ENCODE data around the gene HLA-DPA1. TPM values are rescaled to one million over a fixed set of nuclear protein-coding genes. Genes with fewer than 3 reads are reported as not detected.
A peak's percentile ranks its signal among the peaks of the same experiment; 100 is the strongest.

The HLA-DPA1 gene
- total and polyA plus RNA-seq, 10 of the 15 experiments (the other 5 are each of a cell fraction or from before 2014, with no cell fraction given) = 508 to 1,640 (median 829) TPM

DNA sequence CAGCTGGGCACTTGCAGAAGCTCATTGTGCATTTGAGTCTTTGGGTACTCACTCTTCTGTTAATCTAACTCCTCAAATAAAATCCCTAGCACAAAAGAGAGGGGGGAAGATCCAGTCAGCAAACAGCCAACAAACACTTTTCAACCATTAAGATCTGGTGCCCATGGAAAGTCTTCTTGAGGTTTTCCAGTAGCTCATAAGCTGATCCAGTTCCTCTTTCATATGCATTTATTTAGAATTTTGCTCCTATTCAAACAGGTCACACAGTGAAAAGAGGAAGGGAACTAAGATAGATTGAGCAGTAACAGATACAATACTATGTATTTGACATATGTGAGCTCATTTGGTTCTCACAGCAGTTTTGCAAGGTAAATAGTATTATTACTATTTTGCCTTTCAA, 41.0 kb upstream of the HLA-DPA1 start:
- ChIA-PET RAD21 (ENCODE audit: unreplicated experiment) (interaction anchor here (0.8 to 1.7 kb wide), 20 partner anchors 11 to 134 kb away, joined by 3 to 17 read pairs (median 5); partner anchors contain the start of genes HLA-DPA1 and HLA-DPB1), SMC1A (ENCODE audit: uncharacterized antibody, unreplicated experiment) (interaction anchor here (0.6 to 8.9 kb wide), 24 partner anchors 12 to 246 kb away, joined by 3 to 139 read pairs (median 4); partner anchors contain the start of genes HLA-DOA and HLA-DPB1), CTCF (interaction anchor here (0.8 to 8.9 kb wide), 21 partner anchors 16 to 275 kb away, joined by 3 to 184 read pairs (median 3); no protein-coding TSS in a partner anchor), POLR2A (interaction anchor here (0.7 to 3.5 kb wide), 23 partner anchors 9 to 143 kb away, joined by 3 to 63 read pairs (median 3); partner anchors contain the start of genes HLA-DOA, HLA-DPA1 and HLA-DPB1)
- Histone ChIP-seq H3K27ac (ENCODE audit: control insufficient read depth, insufficient read depth) (peak overlapping the region; percentile 69), H2AFZ (ENCODE audit: control insufficient read depth, low read depth, low read length) (peak overlapping the region; percentile 36), H3K36me3 (ENCODE audit: control insufficient read depth in 2 of 2, insufficient read depth in 2 of 2, low read length in 1 of 2) (no peaks in the 10 kb centered on the region), H4K20me1 (ENCODE audit: control insufficient read depth, insufficient read depth) (no peaks in the 10 kb centered on the region), H3K4me2 (ENCODE audit: control insufficient read depth, insufficient read depth) (peak overlapping the region; percentile 68), H3K79me2 (ENCODE audit: control insufficient read depth, insufficient read depth, low read length) (no peaks in the 10 kb centered on the region), H3K9me3 (replicated peaks; ENCODE audit: control insufficient read depth, insufficient read depth, low read length) (no peaks in the 10 kb centered on the region; the same call in 2 of the 3 replicates), H3K4me1 (ENCODE audit: control insufficient read depth, insufficient read depth, low read length) (peaks cover 50% of the 10 kb centered on the region), H3K9ac (ENCODE audit: control insufficient read depth, insufficient read depth, low read length) (peak overlapping the region; percentile 36; the same call in 1 of the 2 replicates), H3K4me3 (peak overlapping the region; percentile 38; the same call in 1 of the 2 replicates), H3K27me3 (replicated peaks in 1 of 2; ENCODE audit: control insufficient read depth in 2 of 2, insufficient read depth in 2 of 2, low read length in 1 of 2) (peaks cover 0 to 2% of the 10 kb centered on the region in 2 experiments; a peak in 2 of 4 replicates)
- peak; percentile 51 for DNase-seq (ENCODE audit: low read depth, low spot score)
- no TSS peak for BruUV-seq (replicated peaks)
- intact Hi-C loops (cut with micrococcal nuclease; ENCODE audit: unreplicated experiment) (no loop called here), in situ Hi-C loops (cut with MboI) (no loop called here)
- peak; percentile 52 for FAIRE-seq
- peak; percentile 60 for ATAC-seq
- TF ChIP-seq POU2F2 (IDR thresholded peaks at IDR 0.05; ENCODE audit: borderline replicate concordance, low read depth, low read length) (peak; percentile 68; the same call in 1 of the 3 replicates), DPF2 (IDR thresholded peaks at IDR 0.05) (peak; percentile 54; the same call in 1 of the 2 replicates), EP300 (IDR thresholded peaks at IDR 0.05; ENCODE audit: borderline replicate concordance in 1 of 2, control insufficient read depth in 1 of 2, low read depth in 2 of 2, low read length in 2 of 2) (0 out of 4 replicates have a peak, but pooled peaks have one; percentile 24 to 32), EED (IDR thresholded peaks at IDR 0.05; ENCODE audit: low read depth) (peak; percentile 56; the same call in 1 of the 2 replicates), IKZF2 (IDR thresholded peaks at IDR 0.05) (peak; percentile 85 to 87), RUNX3 (IDR thresholded peaks at IDR 0.05; ENCODE audit: low read length) (peak; percentile 80), SPI1 (IDR thresholded peaks at IDR 0.05; ENCODE audit: borderline replicate concordance, insufficient read depth, low read depth, low read length) (peak; percentile 96), MEF2B (IDR thresholded peaks at IDR 0.05; ENCODE audit: partially characterized antibody, poor library complexity, severe bottlenecking) (peak; percentile 62), WRNIP1 (IDR thresholded peaks at IDR 0.05; ENCODE audit: borderline replicate concordance, low read depth, low read length) (no peak), TCF3 (IDR thresholded peaks at IDR 0.05; ENCODE audit: borderline replicate concordance, insufficient read depth, low read depth, low read length) (no peak), ATF7 (IDR thresholded peaks at IDR 0.05; ENCODE audit: low read depth) (peak; percentile 52), BCL11A (IDR thresholded peaks at IDR 0.05; ENCODE audit: low read depth, low read length) (peak; percentile 22; the same call in 1 of the 2 replicates), CREB1 (IDR thresholded peaks at IDR 0.05; ENCODE audit: low read depth) (no peak), IKZF1 (conservative IDR thresholded peaks at IDR 0.05) (peak; percentile 73)
- TF ChIP-seq, protein P1, sequence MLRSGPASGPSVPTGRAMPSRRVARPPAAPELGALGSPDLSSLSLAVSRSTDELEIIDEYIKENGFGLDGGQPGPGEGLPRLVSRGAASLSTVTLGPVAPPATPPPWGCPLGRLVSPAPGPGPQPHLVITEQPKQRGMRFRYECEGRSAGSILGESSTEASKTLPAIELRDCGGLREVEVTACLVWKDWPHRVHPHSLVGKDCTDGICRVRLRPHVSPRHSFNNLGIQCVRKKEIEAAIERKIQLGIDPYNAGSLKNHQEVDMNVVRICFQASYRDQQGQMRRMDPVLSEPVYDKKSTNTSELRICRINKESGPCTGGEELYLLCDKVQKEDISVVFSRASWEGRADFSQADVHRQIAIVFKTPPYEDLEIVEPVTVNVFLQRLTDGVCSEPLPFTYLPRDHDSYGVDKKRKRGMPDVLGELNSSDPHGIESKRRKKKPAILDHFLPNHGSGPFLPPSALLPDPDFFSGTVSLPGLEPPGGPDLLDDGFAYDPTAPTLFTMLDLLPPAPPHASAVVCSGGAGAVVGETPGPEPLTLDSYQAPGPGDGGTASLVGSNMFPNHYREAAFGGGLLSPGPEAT (IDR thresholded peaks at IDR 0.05; ENCODE audit: low read depth) = peak; percentile 67
- TF ChIP-seq, protein P2, sequence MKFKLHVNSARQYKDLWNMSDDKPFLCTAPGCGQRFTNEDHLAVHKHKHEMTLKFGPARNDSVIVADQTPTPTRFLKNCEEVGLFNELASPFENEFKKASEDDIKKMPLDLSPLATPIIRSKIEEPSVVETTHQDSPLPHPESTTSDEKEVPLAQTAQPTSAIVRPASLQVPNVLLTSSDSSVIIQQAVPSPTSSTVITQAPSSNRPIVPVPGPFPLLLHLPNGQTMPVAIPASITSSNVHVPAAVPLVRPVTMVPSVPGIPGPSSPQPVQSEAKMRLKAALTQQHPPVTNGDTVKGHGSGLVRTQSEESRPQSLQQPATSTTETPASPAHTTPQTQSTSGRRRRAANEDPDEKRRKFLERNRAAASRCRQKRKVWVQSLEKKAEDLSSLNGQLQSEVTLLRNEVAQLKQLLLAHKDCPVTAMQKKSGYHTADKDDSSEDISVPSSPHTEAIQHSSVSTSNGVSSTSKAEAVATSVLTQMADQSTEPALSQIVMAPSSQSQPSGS (IDR thresholded peaks at IDR 0.05; ENCODE audit: low read length) = peak; percentile 72
- TF ChIP-seq, protein P3, sequence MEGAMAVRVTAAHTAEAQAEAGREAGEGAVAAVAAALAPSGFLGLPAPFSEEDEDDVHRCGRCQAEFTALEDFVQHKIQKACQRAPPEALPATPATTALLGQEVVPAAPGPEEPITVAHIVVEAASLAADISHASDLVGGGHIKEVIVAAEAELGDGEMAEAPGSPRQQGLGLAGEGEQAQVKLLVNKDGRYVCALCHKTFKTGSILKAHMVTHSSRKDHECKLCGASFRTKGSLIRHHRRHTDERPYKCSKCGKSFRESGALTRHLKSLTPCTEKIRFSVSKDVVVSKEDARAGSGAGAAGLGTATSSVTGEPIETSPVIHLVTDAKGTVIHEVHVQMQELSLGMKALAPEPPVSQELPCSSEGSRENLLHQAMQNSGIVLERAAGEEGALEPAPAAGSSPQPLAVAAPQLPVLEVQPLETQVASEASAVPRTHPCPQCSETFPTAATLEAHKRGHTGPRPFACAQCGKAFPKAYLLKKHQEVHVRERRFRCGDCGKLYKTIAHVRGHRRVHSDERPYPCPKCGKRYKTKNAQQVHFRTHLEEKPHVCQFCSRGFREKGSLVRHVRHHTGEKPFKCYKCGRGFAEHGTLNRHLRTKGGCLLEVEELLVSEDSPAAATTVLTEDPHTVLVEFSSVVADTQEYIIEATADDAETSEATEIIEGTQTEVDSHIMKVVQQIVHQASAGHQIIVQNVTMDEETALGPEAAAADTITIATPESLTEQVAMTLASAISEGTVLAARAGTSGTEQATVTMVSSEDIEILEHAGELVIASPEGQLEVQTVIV (IDR thresholded peaks at IDR 0.05; ENCODE audit: borderline replicate concordance, partially characterized antibody) = no peak
- TF ChIP-seq, protein P4, sequence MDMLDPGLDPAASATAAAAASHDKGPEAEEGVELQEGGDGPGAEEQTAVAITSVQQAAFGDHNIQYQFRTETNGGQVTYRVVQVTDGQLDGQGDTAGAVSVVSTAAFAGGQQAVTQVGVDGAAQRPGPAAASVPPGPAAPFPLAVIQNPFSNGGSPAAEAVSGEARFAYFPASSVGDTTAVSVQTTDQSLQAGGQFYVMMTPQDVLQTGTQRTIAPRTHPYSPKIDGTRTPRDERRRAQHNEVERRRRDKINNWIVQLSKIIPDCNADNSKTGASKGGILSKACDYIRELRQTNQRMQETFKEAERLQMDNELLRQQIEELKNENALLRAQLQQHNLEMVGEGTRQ (IDR thresholded peaks at IDR 0.05; ENCODE audit: borderline replicate concordance, low read depth, low read length) = no peak

All from GM12878 (cell line).